CD4-positive, alpha-beta T cell (primary cell): ENCODE measurements around the gene PLXDC2. TPM values are rescaled to one million over a fixed set of nuclear protein-coding genes. Genes with fewer than 3 reads are reported as not detected.
A peak's percentile ranks its signal among the peaks of the same experiment; 100 is the strongest.

ENCODE experiments used
- ATAC-seq: fragments of 200-7000 bp; cut with Tn5 transposase; one replicate; pipeline ENCODE4 v1.10.0; 2022; ENCODE audit warnings: mild to moderate bottlenecking; ENCODE audit not compliant: poor library complexity
- CTCF ChIA-PET: fragments of 350-600 bp; sonication (Branson Sonifier 250); formaldehyde crosslinking; loops from one replicate; lab custom pipeline; 2021; ENCODE audit warnings: antibody characterized with exemption, inconsistent platforms; lab: Charles Lee
- POLR2A ChIA-PET: fragments of 350-600 bp; sonication (Branson Sonifier 250); formaldehyde crosslinking; loops from one replicate; lab custom pipeline; 2021; ENCODE audit warnings: antibody characterized with exemption, inconsistent platforms; lab: Charles Lee
- DNase-seq, 14 experiments: peaks; one replicate each; pipeline ENCODE4 v3.0.0-alpha.2; 2013 to 2020; ENCODE audit warnings: mixed read lengths in 2 of 14
- H3K27ac ChIP-seq, 2 donors: one replicate each; pipeline versions ENCODE4 v1.5.1 to v1.7.0; 2013; ENCODE audit warnings: low read length in 2 of 2, low read depth in 1 of 2, mild to moderate bottlenecking in 1 of 2
- H3K27me3 ChIP-seq, 2 experiments: 1 replicate in 1 of 2; 2 replicates in 1 of 2; pipeline versions ENCODE4 v1.6.1 to v1.7.0; 2013; ENCODE audit warnings: low read length in 2 of 2, control low read depth in 1 of 2, mild to moderate bottlenecking in 1 of 2, moderate library complexity in 1 of 2; ENCODE audit not compliant: insufficient read depth in 2 of 2, control insufficient read depth in 1 of 2
- H3K36me3 ChIP-seq: one replicate; pipeline ENCODE4 v1.6.1; 2013; ENCODE audit warnings: low read length, control low read depth; ENCODE audit not compliant: insufficient read depth
- H3K4me1 ChIP-seq: one replicate; pipeline ENCODE4 v1.6.1; 2013; ENCODE audit warnings: low read length, control low read depth; ENCODE audit not compliant: insufficient read depth
- H3K4me3 ChIP-seq: one replicate; pipeline ENCODE4 v1.5.1; 2013; ENCODE audit warnings: mild to moderate bottlenecking, low read length, moderate library complexity
- H3K9me3 ChIP-seq, 2 experiments: 1 replicate in 1 of 2; 2 replicates in 1 of 2; pipeline versions ENCODE4 v1.6.1 to v1.7.0; 2013; ENCODE audit warnings: low read length in 2 of 2, mild to moderate bottlenecking in 2 of 2, control low read depth in 1 of 2, moderate library complexity in 1 of 2; ENCODE audit not compliant: control insufficient read depth in 1 of 2, insufficient read depth in 1 of 2
- H3K27ac Mint-ChIP-seq: one replicate; pipeline ENCODE4 v1.8.0; 2020; ENCODE audit warnings: mixed read lengths
- H3K27me3 Mint-ChIP-seq: one replicate; pipeline ENCODE4 v1.8.0; 2021; ENCODE audit warnings: mixed read lengths
- H3K36me3 Mint-ChIP-seq: one replicate; pipeline ENCODE4 v1.8.0; 2021; ENCODE audit warnings: low read depth, mixed read lengths
- H3K4me1 Mint-ChIP-seq: one replicate; pipeline ENCODE4 v1.8.0; 2021; ENCODE audit warnings: low read depth, mixed read lengths
- H3K4me3 Mint-ChIP-seq: one replicate; pipeline ENCODE4 v1.8.0; 2020; ENCODE audit warnings: mild to moderate bottlenecking, mixed read lengths
- H3K9me3 Mint-ChIP-seq: one replicate; pipeline ENCODE4 v1.8.0; 2020; ENCODE audit warnings: mixed read lengths
- CTCF ChIP-seq: fragments of 200-600 bp; IDR thresholded peaks from one replicate; pipeline ENCODE4 v1.8.0; 2022; ENCODE audit warnings: antibody characterized with exemption, mild to moderate bottlenecking
- intact Hi-C, 2 experiments: fragments of 100-400 bp; cut with DNase I in 1 of 2; cut with micrococcal nuclease in 1 of 2; formaldehyde crosslinking; loops; one replicate each; pipeline versions ENCODE4 v1.15.1 to v1.9.0; 2023 to 2025; cut with DNase I, micrococcal nuclease
- total RNA-seq, 174 experiments: library from RNA in 2 of 174; stranded (reverse) in 2 of 174; gene quantifications; one replicate each; pipeline ENCODE4 v1.2.3 and lab custom pipeline; 2021 to 2026

The PLXDC2 gene
- total RNA-seq, 2 experiments from 2014 or later = 0.41 to 0.61 TPM

DNA sequence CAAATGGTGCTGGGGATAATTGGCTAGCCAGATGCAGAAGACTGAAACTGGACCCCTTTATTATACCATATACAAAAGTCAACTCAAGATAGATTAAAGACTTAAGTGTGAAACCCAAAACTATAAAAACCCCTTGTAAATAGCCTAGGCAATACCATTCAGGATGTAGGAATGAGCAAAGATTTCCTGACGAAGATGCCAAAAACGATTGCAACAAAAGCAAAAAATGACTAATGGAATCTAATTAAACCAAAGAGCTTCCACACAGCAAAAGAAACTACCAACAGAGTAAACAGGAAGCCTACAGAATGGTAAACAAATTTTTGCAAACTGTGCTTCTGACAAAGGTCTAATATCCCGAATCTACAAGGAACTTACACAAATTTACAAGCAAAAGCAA is 30.9 kb upstream of the PLXDC2 start:
- no peak overlapping the region for H3K27ac Mint-ChIP-seq
- CTCF ChIA-PET = no interaction called here
- no peaks in the 10 kb centered on the region for H3K9me3 ChIP-seq
- no peak overlapping the region for H3K27ac ChIP-seq
- H3K4me3 ChIP-seq = no peak overlapping the region
- no peaks in the 10 kb centered on the region for H3K36me3 ChIP-seq
- intact Hi-C loops = no loop called here
- H3K4me1 ChIP-seq = no peaks in the 10 kb centered on the region
- no peaks in the 10 kb centered on the region for H3K27me3 ChIP-seq
- POLR2A ChIA-PET = no interaction called here
- TF ChIP-seq CTCF = no peak
- no peaks in the 10 kb centered on the region for H3K9me3 Mint-ChIP-seq
- no peaks in the 10 kb centered on the region for H3K36me3 Mint-ChIP-seq
- ATAC-seq (no peak), DNase-seq (no peak)
- H3K27me3 Mint-ChIP-seq = no peaks in the 10 kb centered on the region
- no peak overlapping the region for H3K4me3 Mint-ChIP-seq
- no peaks in the 10 kb centered on the region for H3K4me1 Mint-ChIP-seq

GRCh38 chr10:19788075-19788686 is 28.1 kb upstream of the PLXDC2 start:
- no peak for ATAC-seq
- Histone ChIP-seq H3K36me3 (no peaks in the 10 kb centered on the region), H3K4me3 (no peak overlapping the region), H3K9me3 (no peaks in the 10 kb centered on the region), H3K27me3 (no peaks in the 10 kb centered on the region), H3K4me1 (no peaks in the 10 kb centered on the region), H3K27ac (no peak overlapping the region)
- Mint-ChIP-seq H3K36me3 (no peaks in the 10 kb centered on the region), H3K27me3 (no peaks in the 10 kb centered on the region), H3K4me3 (no peak overlapping the region), H3K27ac (no peak overlapping the region), H3K4me1 (no peaks in the 10 kb centered on the region), H3K9me3 (no peaks in the 10 kb centered on the region)
- peak in 2 of 14 experiments; percentile 14 to 16 for DNase-seq
- CTCF ChIA-PET = no interaction called here
- intact Hi-C loops = no loop called here
- POLR2A ChIA-PET = no interaction called here
- peak; percentile 21 for TF ChIP-seq CTCF

DNA sequence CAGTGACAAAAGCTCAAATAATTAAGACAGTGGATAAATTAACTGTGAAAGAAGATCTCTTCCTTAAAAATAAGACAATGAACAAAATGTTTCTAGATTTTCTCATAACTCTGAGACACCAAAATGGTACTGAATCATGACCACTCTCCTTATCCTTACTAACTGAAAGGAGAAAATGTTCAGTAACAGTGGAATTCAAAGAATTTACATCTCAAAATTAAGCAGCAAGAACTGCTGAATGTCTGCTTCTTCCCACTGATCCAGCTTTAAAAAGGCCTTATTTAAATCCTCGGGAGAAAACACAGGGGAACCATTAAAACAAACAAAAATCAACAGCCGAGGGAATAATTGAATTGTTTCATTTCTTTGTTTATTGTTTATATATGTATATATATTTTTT is 27.3 kb upstream of the PLXDC2 start:
- no peak for TF ChIP-seq CTCF
- ATAC-seq = no peak
- Histone ChIP-seq H3K36me3 (no peaks in the 10 kb centered on the region), H3K4me3 (no peak overlapping the region), H3K4me1 (no peaks in the 10 kb centered on the region), H3K27me3 (no peaks in the 10 kb centered on the region), H3K27ac (no peak overlapping the region), H3K9me3 (no peaks in the 10 kb centered on the region)
- Mint-ChIP-seq H3K4me3 (no peak overlapping the region), H3K27ac (no peak overlapping the region), H3K4me1 (no peaks in the 10 kb centered on the region), H3K9me3 (no peaks in the 10 kb centered on the region), H3K36me3 (no peaks in the 10 kb centered on the region), H3K27me3 (no peaks in the 10 kb centered on the region)
- no peak for DNase-seq
- POLR2A ChIA-PET = no interaction called here
- intact Hi-C loops = no loop called here
- CTCF ChIA-PET = no interaction called here
